Activated CD4-positive, alpha-beta T cell treated with anti-CD3 and anti-CD28 coated beads, Interleukin-2, amount 50 U/mL, for 1 hour (primary cell): Measurements from ENCODE around the gene TRPM6.

ENCODE experiments used
- DNase-seq: peaks from one replicate; pipeline ENCODE4 v3.0.0-alpha.2; 2020

TRPM6 gene

GRCh38 chr9:74770508-74771261 lies 117.0 kb downstream of the TRPM6 start:
- peak; percentile 25 for DNase-seq

GRCh38 chr9:74765481-74765971 lies 122.2 kb downstream of the TRPM6 start:
- DNase-seq, result no peak

- no peak for DNase-seq
Measured at GRCh38 chr9:74762950-74763349, 124.8 kb downstream of the TRPM6 start.

GRCh38 chr9:74760031-74760700 lies 127.6 kb downstream of the TRPM6 start:
- DNase-seq, result no peak

- DNase-seq, result no peak
Measured at GRCh38 chr9:74755999-74756398, 131.7 kb downstream of the TRPM6 start.

- DNase-seq, result no peak
Measured at GRCh38 chr9:74755355-74755754, 132.4 kb downstream of the TRPM6 start.

GRCh38 chr9:74753650-74754049 lies 134.1 kb downstream of the TRPM6 start:
- no peak for DNase-seq

- DNase-seq, result no peak
Measured at GRCh38 chr9:74748966-74749365, 138.8 kb downstream of the TRPM6 start.

- no peak for DNase-seq
Measured at GRCh38 chr9:74742792-74743730, 144.7 kb downstream of the TRPM6 start.

GRCh38 chr9:74742191-74742790 lies 145.4 kb downstream of the TRPM6 start:
- no peak for DNase-seq

- no peak for DNase-seq
Measured at GRCh38 chr9:74736646-74737045, 151.1 kb downstream of the TRPM6 start.

GRCh38 chr9:74735761-74736160 lies 152.0 kb downstream of the TRPM6 start:
- no peak for DNase-seq

GRCh38 chr9:74729136-74729695 lies 158.5 kb downstream of the TRPM6 start:
- no peak for DNase-seq

- DNase-seq, result no peak
Measured at GRCh38 chr9:74728176-74728575, 159.5 kb downstream of the TRPM6 start.

GRCh38 chr9:74726581-74726980 lies 161.1 kb downstream of the TRPM6 start:
- no peak for DNase-seq

- no peak for DNase-seq
Measured at GRCh38 chr9:74724317-74724716, 163.4 kb downstream of the TRPM6 start.

- no peak for DNase-seq
Measured at GRCh38 chr9:74721696-74722660, 165.7 kb downstream of the TRPM6 start.

- DNase-seq, result no peak
Measured at GRCh38 chr9:74719306-74719705, 168.4 kb downstream of the TRPM6 start.

- no peak for DNase-seq
Measured at GRCh38 chr9:74718709-74719108, 169.0 kb downstream of the TRPM6 start.

GRCh38 chr9:74711341-74711740 lies 176.4 kb downstream of the TRPM6 start:
- no peak for DNase-seq

GRCh38 chr9:74697535-74697934 lies 190.2 kb downstream of the TRPM6 start:
- no peak for DNase-seq
